Progenitor cell of endocrine pancreas (in vitro differentiated cells): Measurements from ENCODE around the gene KCTD19. TPM values are rescaled to one million over a fixed set of nuclear protein-coding genes. Genes with fewer than 3 reads are reported as not detected.

Experiments used
- DNase-seq: peaks from one replicate; pipeline ENCODE4 v3.0.0; 2021; ENCODE audit warnings: low spot score; ENCODE audit not compliant: unreplicated experiment
- H3K27ac Mint-ChIP-seq: 2 replicates; pipeline ENCODE4 v1.8.0; 2021; ENCODE audit warnings: mild to moderate bottlenecking, moderate library complexity, mixed read lengths
- H3K27me3 Mint-ChIP-seq: 2 replicates; pipeline ENCODE4 v1.8.0; 2021; ENCODE audit warnings: mixed read lengths
- H3K36me3 Mint-ChIP-seq: 2 replicates; pipeline ENCODE4 v1.8.0; 2022; ENCODE audit warnings: mixed read lengths; ENCODE audit not compliant: insufficient read depth
- H3K4me1 Mint-ChIP-seq: 2 replicates; pipeline ENCODE4 v1.8.0; 2021; ENCODE audit warnings: low read depth, mixed read lengths
- H3K4me3 Mint-ChIP-seq: 2 replicates; pipeline ENCODE4 v1.8.0; 2021; ENCODE audit warnings: low read depth, mild to moderate bottlenecking, moderate library complexity, mixed read lengths
- H3K9me3 Mint-ChIP-seq: 2 replicates; pipeline ENCODE4 v1.8.0; 2021; ENCODE audit warnings: low read depth, mixed read lengths
- CTCF ChIP-seq: fragments of 200-600 bp; sonication (generic); IDR thresholded peaks from one replicate; pipeline ENCODE4 v1.5.0; 2021; ENCODE audit warnings: antibody characterized with exemption, mild to moderate bottlenecking; ENCODE audit not compliant: unreplicated experiment
- total RNA-seq: library from RNA; stranded (reverse); gene quantifications from 2 replicates; pipeline ENCODE4 v1.2.1, GENCODE V29; 2021

Gene KCTD19
- total RNA-seq, 1 donor from 2014 or later, result 0.14 TPM

- Mint-ChIP-seq H3K9me3 (no peaks in the 10 kb centered on the region), H3K27ac (no peak overlapping the region), H3K4me3 (no peak overlapping the region), H3K36me3 (no peaks in the 10 kb centered on the region), H3K27me3 (peaks cover 19% of the 10 kb centered on the region), H3K4me1 (no peaks in the 10 kb centered on the region)
- no peak for DNase-seq
- TF ChIP-seq CTCF, result no peak
These were observed 42.5 kb downstream of the KCTD19 start for GRCh38 chr16:67283826-67284555.

- H3K4me1 Mint-ChIP-seq, result no peaks in the 10 kb centered on the region
- no peak for DNase-seq
- H3K9me3 Mint-ChIP-seq, result no peaks in the 10 kb centered on the region
- no peak overlapping the region for H3K27ac Mint-ChIP-seq
- H3K36me3 Mint-ChIP-seq, result no peaks in the 10 kb centered on the region
- no peak for TF ChIP-seq CTCF
- peaks cover 22% of the 10 kb centered on the region for H3K27me3 Mint-ChIP-seq
- no peak overlapping the region for H3K4me3 Mint-ChIP-seq
These were observed 43.3 kb downstream of the KCTD19 start for GRCh38 chr16:67283039-67283825.

- H3K9me3 Mint-ChIP-seq, result no peaks in the 10 kb centered on the region
- no peaks in the 10 kb centered on the region for H3K36me3 Mint-ChIP-seq
- no peak for DNase-seq
- H3K4me3 Mint-ChIP-seq, result no peak overlapping the region
- peaks cover 25% of the 10 kb centered on the region for H3K27me3 Mint-ChIP-seq
- H3K27ac Mint-ChIP-seq, result no peak overlapping the region
- H3K4me1 Mint-ChIP-seq, result no peaks in the 10 kb centered on the region
- no peak for TF ChIP-seq CTCF
These were observed 44.1 kb downstream of the KCTD19 start for GRCh38 chr16:67282447-67282805.

GRCh38 chr16:67281536-67282446 lies 44.8 kb downstream of the KCTD19 start:
- no peak overlapping the region for H3K27ac Mint-ChIP-seq

More at GRCh38 chr16:67281536-67282446, 44.8 kb downstream of the KCTD19 start:
- Mint-ChIP-seq H3K36me3 (no peaks in the 10 kb centered on the region), H3K9me3 (no peaks in the 10 kb centered on the region), H3K4me1 (no peaks in the 10 kb centered on the region), H3K4me3 (no peak overlapping the region), H3K27me3 (peaks cover 25% of the 10 kb centered on the region)
- no peak for DNase-seq
- TF ChIP-seq CTCF, result no peak
